GM06990 (cell line): ENCODE measurements around the gene ADAT1.

Experiments used
- DNase-seq: peaks from one replicate; pipeline ENCODE4 v3.0.0-alpha.2; 2011; ENCODE audit not compliant: insufficient read length; ENCODE audit errors: extremely low read depth
- H3K27me3 ChIP-seq: replicated peaks from 2 replicates; pipeline ENCODE4 v1.6.0; 2011; ENCODE audit warnings: low read length; ENCODE audit not compliant: control insufficient read depth, insufficient read depth
- H3K36me3 ChIP-seq: 2 replicates; pipeline ENCODE4 v1.5.1; 2011; ENCODE audit warnings: low read length; ENCODE audit not compliant: control insufficient read depth, insufficient read depth
- H3K4me3 ChIP-seq: replicated peaks from 2 replicates; pipeline ENCODE4 v1.5.1; 2011; ENCODE audit warnings: low read depth, mild to moderate bottlenecking, control low read depth, low read length
- TF ChIP-seq, protein P1 (sequence below): IDR thresholded peaks from 2 replicates; pipeline ENCODE4 v1.5.1; 2011; ENCODE audit warnings: low read length, control low read depth, mild to moderate bottlenecking, inconsistent platforms; ENCODE audit not compliant: insufficient read depth, poor library complexity, severe bottlenecking

Gene ADAT1

DNA sequence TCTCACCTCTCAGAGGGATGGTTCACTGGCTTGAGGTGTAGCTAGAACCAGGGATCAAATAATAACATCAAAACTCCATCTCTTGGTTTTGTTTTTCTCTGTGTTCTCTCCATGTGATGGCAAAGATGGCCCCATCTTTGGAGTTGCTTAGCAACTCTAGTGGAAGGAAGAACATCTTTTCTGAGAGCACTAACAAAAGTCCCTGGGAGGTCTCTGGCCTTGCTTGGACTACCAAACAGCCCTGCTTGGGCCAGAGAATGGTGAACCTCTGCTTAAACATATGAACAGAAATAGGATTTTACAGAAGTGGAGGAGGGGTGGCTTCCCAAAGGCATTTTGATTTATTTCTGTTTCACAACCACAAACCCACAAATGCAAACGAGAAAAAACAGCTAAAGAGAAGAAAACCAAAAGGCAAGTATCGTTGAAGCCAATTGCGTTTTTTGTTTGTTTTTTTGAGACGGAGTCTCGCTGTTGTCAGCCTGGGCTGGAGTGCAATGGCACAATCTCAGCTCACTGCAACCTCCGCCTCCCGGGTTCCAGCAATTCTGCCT is 43.7 kb downstream of the ADAT1 start:
- TF ChIP-seq, protein P1, sequence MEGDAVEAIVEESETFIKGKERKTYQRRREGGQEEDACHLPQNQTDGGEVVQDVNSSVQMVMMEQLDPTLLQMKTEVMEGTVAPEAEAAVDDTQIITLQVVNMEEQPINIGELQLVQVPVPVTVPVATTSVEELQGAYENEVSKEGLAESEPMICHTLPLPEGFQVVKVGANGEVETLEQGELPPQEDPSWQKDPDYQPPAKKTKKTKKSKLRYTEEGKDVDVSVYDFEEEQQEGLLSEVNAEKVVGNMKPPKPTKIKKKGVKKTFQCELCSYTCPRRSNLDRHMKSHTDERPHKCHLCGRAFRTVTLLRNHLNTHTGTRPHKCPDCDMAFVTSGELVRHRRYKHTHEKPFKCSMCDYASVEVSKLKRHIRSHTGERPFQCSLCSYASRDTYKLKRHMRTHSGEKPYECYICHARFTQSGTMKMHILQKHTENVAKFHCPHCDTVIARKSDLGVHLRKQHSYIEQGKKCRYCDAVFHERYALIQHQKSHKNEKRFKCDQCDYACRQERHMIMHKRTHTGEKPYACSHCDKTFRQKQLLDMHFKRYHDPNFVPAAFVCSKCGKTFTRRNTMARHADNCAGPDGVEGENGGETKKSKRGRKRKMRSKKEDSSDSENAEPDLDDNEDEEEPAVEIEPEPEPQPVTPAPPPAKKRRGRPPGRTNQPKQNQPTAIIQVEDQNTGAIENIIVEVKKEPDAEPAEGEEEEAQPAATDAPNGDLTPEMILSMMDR: no peak
- Histone ChIP-seq H3K27me3 (no peaks in the 10 kb centered on the region), H3K36me3 (peaks cover 5% of the 10 kb centered on the region), H3K4me3 (no peak overlapping the region)
- DNase-seq: no peak

DNA sequence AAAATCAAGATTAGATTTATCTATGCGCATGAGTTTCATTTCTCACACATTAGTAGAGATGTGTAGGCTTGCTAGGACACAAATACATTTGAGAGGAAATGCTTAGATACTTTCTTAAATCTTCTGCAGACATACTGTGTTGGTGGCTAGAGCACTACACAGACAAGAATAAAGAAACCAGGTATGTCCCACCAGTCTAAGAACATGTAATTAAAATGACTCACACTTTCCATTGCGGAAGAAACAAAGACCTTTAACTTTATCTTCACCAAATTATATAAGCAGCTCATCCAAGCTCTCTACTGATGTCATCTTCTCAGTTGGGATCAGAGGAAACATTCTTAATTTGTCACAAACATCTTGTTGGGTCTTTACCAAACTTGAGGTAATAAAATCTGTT is 44.4 kb downstream of the ADAT1 start:
- H3K4me3 ChIP-seq: no peak overlapping the region
- no peak for DNase-seq
- peaks cover 7% of the 10 kb centered on the region for H3K36me3 ChIP-seq
- no peaks in the 10 kb centered on the region for H3K27me3 ChIP-seq
- TF ChIP-seq, protein P1: no peak

DNA sequence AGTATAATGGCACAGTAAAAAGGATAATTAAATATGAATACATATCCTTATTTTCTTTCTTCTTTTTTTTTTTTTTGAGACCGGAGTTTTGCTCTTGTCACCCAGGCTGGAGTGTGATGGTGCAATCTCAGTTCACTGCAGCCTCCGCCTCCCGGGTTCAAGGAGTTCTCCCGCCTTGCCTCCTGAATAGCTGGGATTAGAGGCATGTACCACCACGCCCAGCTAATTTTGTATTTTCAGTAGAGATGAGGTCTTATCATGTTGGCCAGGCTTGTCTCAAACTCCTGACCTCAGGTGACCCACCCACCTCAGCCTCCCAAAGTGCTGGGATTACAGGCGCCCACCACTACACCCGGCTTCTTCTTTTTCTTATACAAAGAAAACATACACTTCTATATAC is 44.9 kb downstream of the ADAT1 start:
- Histone ChIP-seq H3K36me3 (peaks cover 7% of the 10 kb centered on the region), H3K27me3 (no peaks in the 10 kb centered on the region), H3K4me3 (no peak overlapping the region)
- no peak for DNase-seq
- TF ChIP-seq, protein P1: no peak

DNA sequence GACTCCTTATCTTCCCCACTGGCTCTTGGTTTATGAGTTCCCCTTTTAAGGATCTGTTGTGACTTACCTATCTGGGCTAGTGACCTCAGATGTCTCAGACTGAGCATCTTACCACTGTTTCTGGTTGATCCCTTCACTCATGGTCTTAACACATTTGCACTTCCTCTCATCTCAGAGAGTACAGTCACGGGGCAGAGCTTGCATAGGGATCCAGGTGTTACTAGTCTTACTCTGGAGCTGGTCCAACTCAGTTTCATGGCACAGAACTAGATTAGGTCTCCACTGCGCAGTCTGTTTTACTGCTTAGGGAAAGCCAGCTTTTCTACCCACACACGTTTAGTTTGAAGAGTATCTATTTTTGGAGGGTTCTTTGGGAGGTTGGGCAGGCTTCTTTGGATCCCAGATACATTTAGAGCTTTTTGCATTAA is 46.7 kb downstream of the ADAT1 start:
- H3K4me3 ChIP-seq: no peak overlapping the region
- DNase-seq: no peak
- peaks cover 14% of the 10 kb centered on the region for H3K36me3 ChIP-seq
- H3K27me3 ChIP-seq: no peaks in the 10 kb centered on the region
- TF ChIP-seq, protein P1: no peak

DNA sequence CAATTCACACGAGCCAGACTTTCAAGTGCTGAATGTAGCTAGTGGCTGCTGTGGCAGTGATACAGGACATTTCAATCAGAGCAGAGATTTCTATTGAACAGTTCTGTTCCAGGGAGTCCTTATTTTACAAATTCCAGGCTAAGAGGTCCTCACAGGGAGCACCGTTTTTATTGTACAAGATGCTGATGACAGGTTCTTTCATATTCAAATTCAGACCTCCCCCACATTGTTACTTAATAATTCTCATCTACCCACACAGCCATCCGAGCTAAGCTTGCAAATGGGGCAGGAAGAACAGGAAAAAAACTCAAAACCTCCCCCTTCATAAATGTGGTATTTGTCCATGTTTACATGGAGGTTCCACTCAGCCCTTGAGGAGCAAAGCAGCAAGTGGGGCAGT is 47.1 kb downstream of the ADAT1 start:
- Histone ChIP-seq H3K36me3 (peaks cover 14% of the 10 kb centered on the region), H3K4me3 (no peak overlapping the region), H3K27me3 (no peaks in the 10 kb centered on the region)
- DNase-seq: no peak
- TF ChIP-seq, protein P1: no peak

DNA sequence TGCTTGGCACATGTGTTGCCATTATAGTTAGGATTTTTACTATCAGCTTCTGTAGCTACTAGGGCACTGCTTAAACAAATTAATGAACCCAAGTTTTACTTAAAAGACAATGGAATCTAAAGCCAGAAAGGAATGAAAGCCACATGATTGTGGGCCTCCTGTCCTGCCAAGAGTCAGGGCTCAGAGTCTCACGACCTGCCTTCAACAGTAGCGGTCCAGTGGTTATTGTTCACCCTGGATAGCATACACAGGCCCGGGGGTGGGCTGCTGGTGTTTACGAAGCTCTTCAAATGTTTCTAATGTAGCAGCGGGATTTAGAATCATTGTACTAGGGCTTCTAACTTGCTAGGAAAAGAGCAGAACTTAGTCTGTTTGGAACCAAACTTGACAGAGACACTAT is 49.1 kb downstream of the ADAT1 start:
- Histone ChIP-seq H3K27me3 (no peaks in the 10 kb centered on the region), H3K36me3 (peaks cover 18% of the 10 kb centered on the region), H3K4me3 (no peak overlapping the region)
- DNase-seq: no peak
- TF ChIP-seq, protein P1: no peak
